HG02588 (cell line): ENCODE data around the gene RNF144A.

Source experiments
- ATAC-seq: cut with Tn5 transposase; IDR thresholded peaks from one replicate; pipeline ENCODE4 v1.9.1; 2021; ENCODE audit warnings: mild to moderate bottlenecking, moderate library complexity; ENCODE audit not compliant: unreplicated experiment

The RNF144A gene

GRCh38 chr2:7035884-7036283 lies 118.7 kb downstream of the RNF144A start:
- ATAC-seq, result no peak

DNA sequence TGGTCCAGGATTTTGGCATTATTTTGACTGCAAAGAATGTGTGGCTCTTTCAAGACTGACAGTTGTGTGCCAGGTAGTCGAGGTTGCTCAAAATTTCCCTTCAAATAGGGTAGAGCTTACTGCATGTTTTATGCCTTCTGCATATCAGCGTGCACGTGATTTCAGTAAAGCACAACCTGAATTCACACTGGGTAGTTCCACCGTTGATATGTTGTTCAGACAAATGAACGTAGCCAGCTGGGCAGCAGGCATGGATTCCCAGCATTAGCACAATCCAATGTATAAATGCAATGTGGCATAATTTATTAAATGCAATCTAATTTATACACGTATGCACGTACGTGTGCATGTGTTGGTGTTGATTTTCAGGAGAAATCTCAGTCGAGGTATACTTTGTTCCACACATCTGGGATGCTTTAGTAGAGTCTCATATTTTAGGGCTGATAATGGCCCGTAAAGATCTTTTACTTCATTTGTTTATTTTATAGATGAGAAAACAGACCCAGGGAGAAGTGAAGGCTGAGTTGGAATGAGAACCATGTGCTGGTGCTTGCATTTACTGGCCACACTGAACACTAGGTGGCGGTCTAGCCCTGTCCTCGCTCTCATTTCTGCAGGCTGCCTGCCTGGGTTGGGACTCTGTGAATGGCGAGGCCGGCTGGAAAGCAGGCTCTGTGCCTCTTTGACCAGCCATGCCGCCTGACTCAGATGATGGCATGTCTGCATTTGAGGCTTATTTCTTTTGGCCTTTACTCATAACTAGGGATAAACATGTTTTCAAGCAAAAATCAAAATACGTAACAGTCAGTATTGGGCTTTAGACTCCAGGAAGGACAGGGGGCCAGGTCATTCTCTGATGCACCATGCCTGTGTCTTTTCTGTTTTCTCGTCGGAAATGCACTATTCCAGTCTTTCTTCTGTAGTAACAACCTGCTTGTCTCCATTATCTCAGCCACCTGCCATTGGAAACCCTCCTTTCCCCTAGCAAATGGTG lies 120.4 kb downstream of the RNF144A start:
- peak; percentile 88 for ATAC-seq

DNA sequence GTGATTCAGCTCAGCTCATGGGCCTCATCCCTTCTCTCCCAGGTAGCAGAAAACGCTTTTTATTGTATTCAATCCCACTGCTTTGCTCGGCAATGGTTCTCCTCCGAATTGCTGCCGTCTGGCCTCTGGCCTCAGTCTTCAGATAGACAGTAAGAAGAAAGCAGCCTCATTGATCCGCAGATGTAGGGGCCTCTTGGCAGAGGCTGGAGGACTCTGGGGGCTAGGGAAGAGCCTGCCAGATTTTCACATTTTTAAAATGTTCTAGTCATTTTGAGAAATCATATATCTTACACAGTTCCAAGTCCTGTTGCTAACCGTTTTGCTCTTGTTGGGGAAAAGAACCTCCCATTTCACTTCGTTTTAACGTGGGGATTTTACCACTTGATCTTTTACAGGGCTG lies 123.3 kb downstream of the RNF144A start:
- ATAC-seq, result no peak

DNA sequence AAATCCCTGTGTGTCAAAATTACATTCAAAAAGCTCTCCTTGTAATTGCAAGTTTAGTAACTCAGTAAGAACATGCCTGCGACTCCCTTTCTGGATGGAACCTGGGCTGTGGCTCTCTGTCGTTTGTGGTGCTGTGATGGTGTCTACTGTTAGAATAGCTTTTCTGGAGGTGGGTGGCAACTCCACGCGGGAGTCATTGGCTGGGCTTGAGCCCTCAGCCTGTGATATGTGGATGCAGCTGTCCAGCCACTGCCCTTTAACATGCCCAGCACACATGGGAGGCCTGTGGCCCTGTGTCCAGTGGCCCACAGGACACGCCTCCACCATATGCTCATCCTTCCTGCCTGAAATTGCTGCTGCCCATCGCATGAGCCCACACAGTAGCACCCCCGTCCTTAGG lies 124.2 kb downstream of the RNF144A start:
- no peak for ATAC-seq

DNA sequence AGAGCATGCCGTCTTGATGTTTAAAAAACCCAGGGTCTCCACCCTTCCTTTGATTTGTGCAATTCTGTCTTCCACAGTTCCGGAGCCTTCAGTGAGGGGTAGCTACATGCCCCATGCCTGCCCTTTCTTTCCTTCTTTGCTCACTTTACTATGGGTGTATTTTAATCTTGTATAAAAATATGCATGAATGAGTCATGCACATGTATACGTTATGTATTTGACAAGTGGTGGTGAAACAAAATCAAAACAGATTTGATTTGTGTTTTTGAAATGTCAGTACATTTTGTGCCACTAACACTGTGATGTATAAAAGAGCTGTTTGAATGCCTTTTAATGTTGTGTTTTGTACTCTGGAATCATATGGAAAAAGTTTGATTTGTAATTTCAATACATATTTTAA lies 126.5 kb downstream of the RNF144A start:
- ATAC-seq, result no peak

- ATAC-seq, result peak; percentile 68
These were observed 127.3 kb downstream of the RNF144A start for GRCh38 chr2:7044253-7045250.

DNA sequence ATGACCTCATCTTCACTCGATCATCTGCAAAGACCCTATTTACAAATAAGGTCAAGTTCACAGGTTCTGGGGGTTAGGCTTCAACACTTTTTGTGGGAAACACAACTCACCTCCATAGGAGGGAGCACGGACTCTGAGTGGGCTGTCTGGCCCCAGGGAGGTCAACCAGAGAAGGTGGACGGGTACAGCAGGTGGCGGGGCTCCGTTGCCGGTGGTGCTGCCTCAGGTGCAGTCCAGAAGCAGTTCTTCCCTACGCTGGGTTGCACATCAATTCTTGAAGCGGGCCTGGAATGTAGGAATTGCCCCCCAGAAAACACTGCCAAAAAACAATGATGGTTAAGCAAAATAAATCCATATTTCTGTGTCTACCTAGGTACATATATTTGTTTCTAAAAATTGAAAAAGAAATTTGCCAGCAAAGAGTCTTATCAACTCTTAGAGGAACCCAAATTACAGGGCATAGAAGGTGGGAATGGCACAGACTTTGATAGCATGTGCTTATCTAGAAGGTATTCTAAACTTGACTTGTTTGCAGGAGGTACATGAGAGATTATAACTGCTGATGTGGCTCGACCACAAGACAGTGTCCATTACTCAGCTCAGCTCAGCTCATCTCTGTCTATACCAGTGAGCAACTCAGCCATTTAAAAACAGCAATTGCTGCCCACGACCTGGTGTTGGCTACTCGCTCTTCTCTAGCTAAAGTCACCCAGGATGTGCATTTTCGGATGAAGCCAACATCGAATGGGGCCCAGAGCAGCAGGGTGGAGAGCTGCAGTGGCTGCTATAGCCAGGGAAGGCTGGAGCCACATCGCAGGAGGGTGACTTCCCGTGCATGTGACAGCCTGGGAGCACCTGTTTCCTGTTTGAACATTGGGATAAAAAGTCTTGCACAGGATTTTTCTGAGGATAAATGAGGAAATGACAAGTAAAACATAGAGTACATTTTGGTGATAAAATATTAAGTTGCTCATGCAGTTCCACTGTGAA lies 128.7 kb downstream of the RNF144A start:
- no peak for ATAC-seq

DNA sequence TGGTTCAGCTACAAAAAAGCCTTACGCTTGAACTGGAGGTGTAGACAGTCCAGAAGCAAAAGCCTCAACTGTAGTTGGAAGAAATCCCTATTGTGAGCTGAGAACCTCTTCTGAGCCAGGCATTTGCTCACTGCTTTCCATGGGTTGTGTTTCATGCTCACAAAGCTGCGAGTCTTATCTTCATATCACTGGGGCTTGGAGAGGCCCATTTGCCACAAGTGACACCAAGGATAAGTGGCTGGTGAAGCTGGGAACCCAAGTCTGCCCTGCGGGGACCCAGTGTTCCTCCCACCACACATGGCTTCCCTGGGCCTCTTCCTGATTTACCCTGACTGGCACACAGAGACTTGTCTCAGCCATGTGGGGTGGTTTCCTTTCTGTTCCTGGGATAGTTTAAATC lies 130.4 kb downstream of the RNF144A start:
- no peak for ATAC-seq

DNA sequence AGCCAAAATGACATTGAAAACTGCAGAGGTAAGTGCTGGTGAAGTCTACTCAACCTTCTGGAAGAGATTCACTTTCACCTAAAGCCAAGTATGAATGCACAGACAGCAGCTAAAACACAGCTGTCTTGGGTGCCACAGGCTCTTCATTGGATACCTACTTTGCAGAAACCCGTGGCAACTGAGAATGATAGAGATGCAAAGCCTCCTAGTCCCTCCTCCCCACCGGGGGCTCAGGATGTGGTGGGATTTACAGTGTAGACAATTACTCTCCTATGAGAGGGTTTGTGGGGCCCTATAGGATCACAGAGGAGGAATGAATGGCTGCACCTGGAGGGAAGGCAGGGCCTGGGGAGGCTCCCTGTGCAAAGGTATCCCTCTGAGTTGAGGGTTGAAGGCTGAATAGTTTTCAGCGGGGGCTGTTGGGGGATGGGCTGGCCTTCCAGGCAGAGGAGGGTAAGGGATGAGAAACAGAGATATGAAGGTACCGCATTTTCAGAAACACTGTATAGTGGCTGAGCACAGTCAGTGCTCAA lies 131.6 kb downstream of the RNF144A start:
- no peak for ATAC-seq

DNA sequence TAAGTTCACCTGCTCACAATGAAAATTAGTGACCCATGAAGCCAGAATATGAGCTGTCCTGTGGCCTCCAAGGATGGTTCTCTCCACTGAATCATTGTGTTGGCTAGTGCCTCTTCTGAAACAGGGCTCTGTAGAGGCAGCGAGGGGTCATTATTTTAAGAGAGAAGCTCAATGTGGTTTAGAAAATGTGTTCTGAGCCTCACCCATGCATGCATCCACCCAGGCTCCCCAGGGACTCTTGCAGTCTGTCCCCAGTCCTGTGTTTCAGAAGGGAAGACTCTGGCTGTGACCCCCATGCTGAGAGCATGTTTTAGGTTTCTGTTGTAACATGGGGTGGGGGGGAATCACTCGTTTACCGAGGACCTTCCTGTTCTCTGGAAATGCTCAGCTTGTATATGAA lies 135.2 kb downstream of the RNF144A start:
- no peak for ATAC-seq

- ATAC-seq, result no peak
These were observed 136.5 kb downstream of the RNF144A start for GRCh38 chr2:7053650-7054265.

DNA sequence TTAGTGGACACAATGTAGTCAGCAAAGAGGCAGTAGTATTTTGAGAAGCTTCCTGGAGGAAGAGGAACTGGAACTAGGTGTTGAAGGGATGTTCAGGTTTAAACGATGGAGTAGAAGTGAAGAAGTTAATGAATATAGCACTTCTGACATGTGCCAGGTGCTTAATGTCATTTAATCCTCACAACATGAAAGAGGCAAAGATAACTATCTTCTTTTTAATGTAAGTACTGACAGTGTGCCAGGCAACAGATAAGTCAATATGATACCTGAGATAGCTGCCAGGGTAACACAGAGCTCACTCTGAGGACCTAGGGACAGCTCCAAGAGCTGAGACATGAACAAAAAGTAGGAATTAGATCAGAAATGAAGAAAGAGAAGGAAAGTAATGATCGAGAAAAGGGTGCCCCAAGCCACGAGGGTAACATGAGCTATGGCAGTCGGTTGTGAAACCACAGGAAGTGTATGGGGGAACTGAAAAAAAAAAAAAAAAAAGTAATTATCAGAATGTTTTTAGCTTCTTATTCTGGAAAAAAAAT lies 140.7 kb downstream of the RNF144A start:
- ATAC-seq, result no peak

DNA sequence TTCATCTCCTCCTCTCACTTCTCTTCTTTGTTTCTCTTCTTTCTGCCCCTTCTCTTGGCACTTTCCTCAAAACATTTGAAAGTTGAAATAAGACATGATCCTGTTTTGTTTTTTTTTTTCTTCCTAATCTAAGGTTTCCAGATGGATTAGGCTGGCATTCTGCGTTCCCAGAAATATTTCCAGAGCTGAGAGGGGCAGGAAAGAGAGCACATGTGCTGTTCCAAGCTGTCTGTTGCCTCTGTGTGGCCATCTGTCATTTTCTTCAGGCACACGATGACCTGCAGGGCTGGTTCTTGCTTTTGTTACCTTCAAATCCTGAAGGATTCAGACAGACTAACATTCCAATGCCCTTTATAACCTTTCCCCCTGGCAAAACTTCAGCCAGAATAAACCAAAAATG lies 142.9 kb downstream of the RNF144A start:
- no peak for ATAC-seq

DNA sequence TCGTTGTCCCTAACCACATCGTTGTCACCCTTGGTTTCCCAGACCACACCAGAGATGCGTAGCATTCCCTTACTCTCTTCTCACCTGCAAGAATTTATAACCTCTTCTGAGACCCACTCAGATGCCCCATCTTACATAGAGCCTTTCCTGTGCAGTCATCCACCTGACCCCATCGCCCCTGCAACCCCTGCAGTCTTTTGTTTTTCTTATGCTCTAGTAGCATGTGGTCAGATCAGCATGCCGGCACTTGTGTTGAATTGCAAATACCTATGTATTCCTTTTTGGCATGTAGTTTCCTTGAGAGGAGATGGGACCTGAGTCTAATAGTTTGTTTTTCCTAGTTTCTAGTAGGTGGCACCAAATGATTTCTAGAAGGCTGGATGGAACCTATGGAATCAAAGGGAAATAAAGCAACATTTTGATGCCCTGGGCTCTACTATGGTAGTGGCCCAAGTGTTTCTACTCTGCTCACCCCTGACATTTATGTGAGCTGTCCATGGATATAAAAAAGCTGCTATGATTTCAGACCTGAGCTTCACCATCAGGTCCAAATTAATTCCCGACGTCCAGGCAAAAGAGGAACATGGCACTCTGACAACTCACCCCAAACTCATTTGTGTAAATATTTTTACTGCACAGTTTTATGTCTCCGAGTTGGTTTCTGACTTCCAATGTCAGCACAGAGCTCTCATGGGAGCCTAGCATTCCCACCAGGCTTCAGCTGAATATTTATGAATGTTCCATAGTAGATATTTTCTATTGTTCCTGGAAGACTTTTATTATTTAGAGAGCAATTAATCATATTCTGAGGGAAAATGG lies 143.6 kb downstream of the RNF144A start:
- no peak for ATAC-seq

- no peak for ATAC-seq
These were observed 144.2 kb downstream of the RNF144A start for GRCh38 chr2:7061450-7061789.

GRCh38 chr2:7061921-7062320 lies 144.7 kb downstream of the RNF144A start:
- no peak for ATAC-seq

- ATAC-seq, result no peak
These were observed 146.6 kb downstream of the RNF144A start for GRCh38 chr2:7063789-7064188.

- no peak for ATAC-seq
These were observed 151.2 kb downstream of the RNF144A start for GRCh38 chr2:7068457-7068856.

DNA sequence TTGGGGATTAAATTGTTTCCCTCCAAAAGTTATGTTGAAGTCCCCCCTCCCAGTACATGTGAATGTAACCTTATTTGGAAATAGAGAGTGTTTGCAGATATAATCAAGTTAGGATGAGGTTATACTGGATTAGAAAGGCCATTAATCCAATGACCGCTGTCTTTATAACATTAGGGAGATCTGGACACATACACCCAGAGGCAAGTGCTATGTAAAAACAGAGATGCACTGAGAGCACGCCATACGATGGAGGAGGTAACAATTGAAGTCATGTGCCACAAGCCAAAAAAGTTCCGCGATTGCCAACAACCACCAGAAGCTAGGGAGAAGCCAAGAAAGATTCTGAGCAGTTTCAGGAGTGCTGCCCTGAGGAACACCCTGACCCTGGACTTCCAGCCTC lies 153.3 kb downstream of the RNF144A start:
- no peak for ATAC-seq
